Measurements from ENCODE around the gene WEE2.

Gene WEE2

GRCh38 chr7:141693082-141693481 is 15.1 kb upstream of the WEE2 start:
- Histone ChIP-seq H3F3A (ENCODE audit: insufficient read depth, low read length) (no peaks in the 10 kb centered on the region), H3K27me3 (ENCODE audit: insufficient read depth, low read length) (0 out of 2 replicates have a peak, but pooled peaks cover 4% of the 10 kb centered on the region), H3K4me1 (ENCODE audit: insufficient read depth, low read length, severe bottlenecking) (no peaks in the 10 kb centered on the region), H3K27ac (ENCODE audit: low read depth, low read length, poor library complexity, severe bottlenecking) (no peak overlapping the region), H3K9me2 (ENCODE audit: low read depth, low read length) (no peaks in the 10 kb centered on the region), H3K9me3 (ENCODE audit: low read length) (no peaks in the 10 kb centered on the region), H4K20me1 (ENCODE audit: insufficient read depth, low read length) (0 out of 2 replicates have a peak, but pooled peaks cover 4% of the 10 kb centered on the region), H2AFZ (ENCODE audit: low read length) (no peak overlapping the region), H3K36me3 (ENCODE audit: insufficient read depth, low read length) (no peaks in the 10 kb centered on the region), H3K4me2 (ENCODE audit: low read length) (no peak overlapping the region), H3K9ac (ENCODE audit: low read length) (no peak overlapping the region), H3K4me3 (ENCODE audit: low read depth, low read length, poor library complexity, severe bottlenecking) (no peak overlapping the region), H3K79me2 (ENCODE audit: insufficient read depth, low read length) (no peaks in the 10 kb centered on the region)
- TF ChIP-seq EZH2 (IDR thresholded peaks at IDR 0.05; ENCODE audit: borderline replicate concordance, low read length) (no peak), CTCF (IDR thresholded peaks at IDR 0.05; ENCODE audit: low read length) (no peak)

GRCh38 chr7:141695803-141696289 is 12.3 kb upstream of the WEE2 start:
- H3K4me2 ChIP-seq (ENCODE audit: low read length), result no peak overlapping the region

GRCh38 chr7:141696348-141696747 is 11.8 kb upstream of the WEE2 start:
- TF ChIP-seq CTCF (IDR thresholded peaks at IDR 0.05; ENCODE audit: low read length) (no peak), EZH2 (IDR thresholded peaks at IDR 0.05; ENCODE audit: borderline replicate concordance, low read length) (no peak)
- Histone ChIP-seq H3K79me2 (ENCODE audit: insufficient read depth, low read length) (no peaks in the 10 kb centered on the region), H3K4me1 (ENCODE audit: insufficient read depth, low read length, severe bottlenecking) (peaks cover 6% of the 10 kb centered on the region)

More at GRCh38 chr7:141695803-141696289, 12.3 kb upstream of the WEE2 start:
- no peaks in the 10 kb centered on the region for H3K9me3 ChIP-seq (ENCODE audit: low read length)
- TF ChIP-seq CTCF (IDR thresholded peaks at IDR 0.05; ENCODE audit: low read length) (no peak), EZH2 (IDR thresholded peaks at IDR 0.05; ENCODE audit: borderline replicate concordance, low read length) (no peak)
- H3K27ac ChIP-seq (ENCODE audit: low read depth, low read length, poor library complexity, severe bottlenecking), result no peak overlapping the region
- no peaks in the 10 kb centered on the region for H3K9me2 ChIP-seq (ENCODE audit: low read depth, low read length)
- no peaks in the 10 kb centered on the region for H3K36me3 ChIP-seq (ENCODE audit: insufficient read depth, low read length)
- H3K27me3 ChIP-seq (ENCODE audit: insufficient read depth, low read length), result peaks cover 4% of the 10 kb centered on the region; the same call in 1 of the 2 replicates
- H3F3A ChIP-seq (ENCODE audit: insufficient read depth, low read length), result no peaks in the 10 kb centered on the region
- no peak overlapping the region for H2AFZ ChIP-seq (ENCODE audit: low read length)
- H3K9ac ChIP-seq (ENCODE audit: low read length), result no peak overlapping the region
- no peaks in the 10 kb centered on the region for H3K79me2 ChIP-seq (ENCODE audit: insufficient read depth, low read length)
- H3K4me3 ChIP-seq (ENCODE audit: low read depth, low read length, poor library complexity, severe bottlenecking), result no peak overlapping the region
- H4K20me1 ChIP-seq (ENCODE audit: insufficient read depth, low read length), result 0 out of 2 replicates have a peak, but pooled peaks cover 2% of the 10 kb centered on the region
- peaks cover 3% of the 10 kb centered on the region for H3K4me1 ChIP-seq (ENCODE audit: insufficient read depth, low read length, severe bottlenecking)

More at GRCh38 chr7:141696348-141696747, 11.8 kb upstream of the WEE2 start:
- Histone ChIP-seq H3K36me3 (ENCODE audit: insufficient read depth, low read length) (no peaks in the 10 kb centered on the region), H3K27ac (ENCODE audit: low read depth, low read length, poor library complexity, severe bottlenecking) (no peak overlapping the region), H3K9ac (ENCODE audit: low read length) (no peak overlapping the region), H3K4me2 (ENCODE audit: low read length) (no peak overlapping the region), H3K4me3 (ENCODE audit: low read depth, low read length, poor library complexity, severe bottlenecking) (no peak overlapping the region), H3K9me3 (ENCODE audit: low read length) (no peaks in the 10 kb centered on the region), H3F3A (ENCODE audit: insufficient read depth, low read length) (no peaks in the 10 kb centered on the region), H4K20me1 (ENCODE audit: insufficient read depth, low read length) (0 out of 2 replicates have a peak, but pooled peaks cover 2% of the 10 kb centered on the region), H3K9me2 (ENCODE audit: low read depth, low read length) (no peaks in the 10 kb centered on the region), H3K27me3 (ENCODE audit: insufficient read depth, low read length) (no peaks in the 10 kb centered on the region; the same call in 1 of the 2 replicates), H2AFZ (ENCODE audit: low read length) (no peak overlapping the region)

Data from OCI-LY1 (cell line).